CD4-positive, alpha-beta T cell treated with Interleukin-4 for 4 hours (primary cell): ENCODE data around the gene ZNF10.

Experiments
- DNase-seq: peaks from one replicate; pipeline ENCODE4 v3.0.0-alpha.2; 2020

ZNF10 gene

GRCh38 chr12:133202493-133203343 lies 72.3 kb downstream of the ZNF10 start:
- DNase-seq: no peak

DNA sequence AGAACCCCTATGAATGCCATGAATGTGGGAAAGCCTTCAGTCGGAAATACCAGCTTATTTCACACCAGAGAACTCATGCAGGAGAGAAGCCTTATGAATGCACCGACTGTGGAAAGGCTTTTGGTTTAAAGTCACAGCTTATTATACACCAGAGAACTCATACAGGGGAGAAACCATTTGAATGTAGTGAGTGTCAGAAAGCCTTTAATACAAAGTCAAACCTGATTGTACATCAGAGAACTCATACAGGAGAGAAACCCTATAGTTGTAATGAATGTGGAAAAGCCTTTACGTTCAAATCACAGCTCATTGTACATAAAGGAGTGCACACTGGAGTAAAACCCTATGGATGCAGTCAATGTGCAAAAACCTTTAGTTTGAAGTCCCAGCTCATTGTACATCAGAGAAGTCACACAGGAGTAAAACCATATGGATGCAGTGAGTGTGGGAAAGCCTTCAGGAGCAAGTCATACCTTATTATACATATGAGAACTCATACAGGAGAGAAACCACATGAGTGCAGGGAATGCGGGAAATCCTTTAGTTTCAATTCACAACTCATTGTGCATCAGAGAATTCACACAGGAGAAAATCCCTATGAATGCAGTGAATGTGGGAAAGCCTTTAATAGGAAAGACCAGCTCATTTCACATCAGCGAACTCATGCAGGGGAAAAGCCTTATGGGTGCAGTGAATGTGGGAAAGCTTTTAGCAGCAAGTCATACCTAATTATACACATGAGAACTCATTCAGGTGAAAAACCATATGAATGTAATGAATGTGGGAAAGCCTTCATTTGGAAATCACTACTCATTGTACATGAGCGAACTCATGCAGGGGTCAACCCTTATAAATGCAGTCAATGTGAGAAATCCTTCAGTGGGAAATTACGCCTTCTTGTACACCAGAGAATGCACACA lies 73.2 kb downstream of the ZNF10 start:
- DNase-seq: no peak

- no peak for DNase-seq
Observed at GRCh38 chr12:133204264-133204603, 73.8 kb downstream of the ZNF10 start.

DNA sequence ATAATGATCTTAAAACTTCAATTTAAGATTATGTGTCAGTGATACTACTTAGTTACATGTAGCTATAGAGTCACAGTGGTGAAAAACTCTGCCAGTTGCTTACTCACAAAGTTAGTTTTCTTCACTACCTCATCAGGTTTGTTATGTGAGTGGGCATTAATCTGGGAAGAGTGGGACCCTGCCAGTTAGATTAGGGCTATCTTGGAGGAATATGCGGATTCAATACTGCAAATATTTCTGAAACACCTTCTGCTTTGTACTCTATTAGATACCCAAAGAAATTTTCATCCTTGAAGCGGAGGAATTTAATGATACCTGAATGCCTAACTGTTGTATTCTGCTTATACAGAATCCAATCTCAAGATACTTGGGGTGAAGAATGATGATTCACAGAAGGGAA lies 76.0 kb downstream of the ZNF10 start:
- DNase-seq: no peak
